ENCODE data around the gene WAPL.

DNA sequence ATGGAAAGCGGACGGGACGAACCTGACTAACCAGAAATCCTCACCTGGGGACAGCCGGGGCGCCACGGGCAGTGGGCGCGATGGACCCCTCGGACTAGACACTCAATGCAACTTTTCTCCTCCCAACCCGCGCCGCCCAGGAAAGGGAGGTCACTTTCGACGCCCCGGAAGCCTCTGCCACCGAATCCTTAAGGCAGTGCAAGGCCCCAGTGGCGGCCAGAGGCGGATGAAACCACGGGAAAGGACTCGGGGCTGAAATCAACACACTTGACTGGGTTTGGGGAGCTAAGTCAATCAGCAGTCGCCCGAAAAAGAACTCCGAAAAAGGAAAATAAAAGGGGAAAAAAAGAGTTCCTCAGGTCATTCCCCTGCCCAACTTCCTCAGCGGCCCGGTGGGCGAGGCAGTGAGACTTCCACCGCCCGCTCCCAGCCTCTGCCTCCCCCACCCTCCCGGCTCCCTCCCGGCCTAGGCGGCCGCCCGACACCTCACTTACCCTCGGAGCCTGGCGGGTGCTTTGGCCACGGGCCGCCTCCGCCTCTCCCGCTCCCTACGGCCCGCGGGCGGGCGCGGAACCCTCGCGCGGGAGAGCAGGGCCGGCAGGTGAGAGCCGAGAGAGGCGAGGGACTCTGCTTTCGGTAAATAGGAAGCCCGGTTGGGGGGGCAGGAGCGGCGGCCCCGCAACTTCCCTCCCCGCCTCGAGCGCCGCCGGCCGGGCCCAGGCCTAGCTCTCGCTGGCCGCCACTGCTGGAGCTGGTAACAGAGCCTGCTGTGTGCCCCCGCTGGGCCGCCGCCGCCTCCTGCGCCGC is 518 bp downstream of the WAPL start:
- TF ChIP-seq, protein P1, sequence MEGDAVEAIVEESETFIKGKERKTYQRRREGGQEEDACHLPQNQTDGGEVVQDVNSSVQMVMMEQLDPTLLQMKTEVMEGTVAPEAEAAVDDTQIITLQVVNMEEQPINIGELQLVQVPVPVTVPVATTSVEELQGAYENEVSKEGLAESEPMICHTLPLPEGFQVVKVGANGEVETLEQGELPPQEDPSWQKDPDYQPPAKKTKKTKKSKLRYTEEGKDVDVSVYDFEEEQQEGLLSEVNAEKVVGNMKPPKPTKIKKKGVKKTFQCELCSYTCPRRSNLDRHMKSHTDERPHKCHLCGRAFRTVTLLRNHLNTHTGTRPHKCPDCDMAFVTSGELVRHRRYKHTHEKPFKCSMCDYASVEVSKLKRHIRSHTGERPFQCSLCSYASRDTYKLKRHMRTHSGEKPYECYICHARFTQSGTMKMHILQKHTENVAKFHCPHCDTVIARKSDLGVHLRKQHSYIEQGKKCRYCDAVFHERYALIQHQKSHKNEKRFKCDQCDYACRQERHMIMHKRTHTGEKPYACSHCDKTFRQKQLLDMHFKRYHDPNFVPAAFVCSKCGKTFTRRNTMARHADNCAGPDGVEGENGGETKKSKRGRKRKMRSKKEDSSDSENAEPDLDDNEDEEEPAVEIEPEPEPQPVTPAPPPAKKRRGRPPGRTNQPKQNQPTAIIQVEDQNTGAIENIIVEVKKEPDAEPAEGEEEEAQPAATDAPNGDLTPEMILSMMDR (IDR thresholded peaks at IDR 0.05): no peak
- TF ChIP-seq POLR2AphosphoS5 (IDR thresholded peaks at IDR 0.05): peak in 1 of 3 donors; percentile 60

Measured in breast epithelium (tissue), 3 donors.